Suprapubic skin (tissue), 4 donors: ENCODE results near the gene FA2H.

Source experiments
- EP300 ChIP-seq: sonication (generic); formaldehyde crosslinking; IDR thresholded peaks from one replicate; pipeline ENCODE4 v1.6.1; 2017; ENCODE audit warnings: antibody characterized with exemption
- POLR2AphosphoS5 ChIP-seq, 3 donors: sonication (generic); formaldehyde crosslinking; IDR thresholded peaks; one replicate each; pipeline ENCODE4 v1.6.1; 2017; ENCODE audit warnings: antibody characterized with exemption in 3 of 3

- TF ChIP-seq EP300: no peak
- TF ChIP-seq POLR2AphosphoS5 (IDR thresholded peaks at IDR 0.05): no peak
Observed at GRCh38 chr16:74691093-74691855, 83.3 kb downstream of the FA2H start.
